ENCODE data around the gene CFI. TPM values are rescaled to one million over a fixed set of nuclear protein-coding genes. Genes with fewer than 3 reads are reported as not detected.

The CFI gene
- total and polyA plus RNA-seq, 9 of the 15 experiments (the other 6 are each of a cell fraction or from before 2014, with no cell fraction given) = 0.30 to 8.4 (median 0.95) TPM

DNA sequence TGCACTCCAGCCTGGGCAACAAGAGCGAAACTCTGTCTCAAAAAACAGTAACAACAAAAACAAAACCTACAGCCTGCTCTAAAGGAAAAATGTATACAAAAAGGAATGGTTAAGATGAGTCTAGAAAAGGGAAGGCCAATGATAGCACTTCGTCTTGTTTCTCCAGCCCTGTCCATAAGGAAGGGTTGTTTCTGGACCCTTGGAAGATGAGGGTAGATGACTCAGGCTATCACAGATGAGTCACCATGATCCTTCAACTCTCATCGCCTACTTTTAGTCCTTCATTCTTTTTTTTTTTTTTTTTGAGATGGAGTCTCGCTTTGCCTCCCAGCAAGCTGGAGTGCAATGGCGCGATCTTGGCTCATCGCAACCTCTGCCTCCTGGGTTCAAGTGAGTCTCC lies 80.8 kb downstream of the CFI start (continued):
- TF ChIP-seq, protein P1, sequence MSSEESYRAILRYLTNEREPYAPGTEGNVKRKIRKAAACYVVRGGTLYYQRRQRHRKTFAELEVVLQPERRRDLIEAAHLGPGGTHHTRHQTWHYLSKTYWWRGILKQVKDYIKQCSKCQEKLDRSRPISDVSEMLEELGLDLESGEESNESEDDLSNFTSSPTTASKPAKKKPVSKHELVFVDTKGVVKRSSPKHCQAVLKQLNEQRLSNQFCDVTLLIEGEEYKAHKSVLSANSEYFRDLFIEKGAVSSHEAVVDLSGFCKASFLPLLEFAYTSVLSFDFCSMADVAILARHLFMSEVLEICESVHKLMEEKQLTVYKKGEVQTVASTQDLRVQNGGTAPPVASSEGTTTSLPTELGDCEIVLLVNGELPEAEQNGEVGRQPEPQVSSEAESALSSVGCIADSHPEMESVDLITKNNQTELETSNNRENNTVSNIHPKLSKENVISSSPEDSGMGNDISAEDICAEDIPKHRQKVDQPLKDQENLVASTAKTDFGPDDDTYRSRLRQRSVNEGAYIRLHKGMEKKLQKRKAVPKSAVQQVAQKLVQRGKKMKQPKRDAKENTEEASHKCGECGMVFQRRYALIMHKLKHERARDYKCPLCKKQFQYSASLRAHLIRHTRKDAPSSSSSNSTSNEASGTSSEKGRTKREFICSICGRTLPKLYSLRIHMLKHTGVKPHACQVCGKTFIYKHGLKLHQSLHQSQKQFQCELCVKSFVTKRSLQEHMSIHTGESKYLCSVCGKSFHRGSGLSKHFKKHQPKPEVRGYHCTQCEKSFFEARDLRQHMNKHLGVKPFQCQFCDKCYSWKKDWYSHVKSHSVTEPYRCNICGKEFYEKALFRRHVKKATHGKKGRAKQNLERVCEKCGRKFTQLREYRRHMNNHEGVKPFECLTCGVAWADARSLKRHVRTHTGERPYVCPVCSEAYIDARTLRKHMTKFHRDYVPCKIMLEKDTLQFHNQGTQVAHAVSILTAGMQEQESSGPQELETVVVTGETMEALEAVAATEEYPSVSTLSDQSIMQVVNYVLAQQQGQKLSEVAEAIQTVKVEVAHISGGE (CRISPR knock-in tag; IDR thresholded peaks at IDR 0.05) = no peak
- TF ChIP-seq ZFP30 (CRISPR knock-in tag; IDR thresholded peaks at IDR 0.05; ENCODE audit: borderline replicate concordance) (no peak), EP300 (IDR thresholded peaks at IDR 0.05; ENCODE audit: low read length) (no peak), SREBF2 (CRISPR knock-in tag; IDR thresholded peaks at IDR 0.05) (no peak), ZNF436 (CRISPR knock-in tag; IDR thresholded peaks at IDR 0.05) (no peak), ELF1 (tag; IDR thresholded peaks at IDR 0.05) (no peak), NONO (IDR thresholded peaks at IDR 0.05; ENCODE audit: low read depth in 2 of 2, low read length in 1 of 2) (no peak), POLR2B (IDR thresholded peaks at IDR 0.05; ENCODE audit: low read depth, partially characterized antibody) (no peak), TRIM24 (IDR thresholded peaks at IDR 0.05) (0 out of 4 replicates have a peak, but pooled peaks of 1 of the 2 experiments have one; percentile 42), SPI1 (IDR thresholded peaks at IDR 0.05; ENCODE audit: borderline replicate concordance, low read depth, low read length) (no peak), ZNF212 (CRISPR knock-in tag; IDR thresholded peaks at IDR 0.05) (no peak), IRF2 (CRISPR knock-in tag; IDR thresholded peaks at IDR 0.05) (no peak), ZNF79 (CRISPR knock-in tag; IDR thresholded peaks at IDR 0.05; ENCODE audit: low read depth) (no peak), BRD9 (IDR thresholded peaks at IDR 0.05; ENCODE audit: low read depth, partially characterized antibody) (no peak), ETS2 (tag; IDR thresholded peaks at IDR 0.05; ENCODE audit: borderline replicate concordance, poor library complexity, severe bottlenecking) (no peak), HNRNPLL (IDR thresholded peaks at IDR 0.05; ENCODE audit: low read depth, low read length, poor library complexity, severe bottlenecking) (no peak), CHD2 (IDR thresholded peaks at IDR 0.05; ENCODE audit: low read depth, low read length) (no peak)
- TF ChIP-seq, protein P2, sequence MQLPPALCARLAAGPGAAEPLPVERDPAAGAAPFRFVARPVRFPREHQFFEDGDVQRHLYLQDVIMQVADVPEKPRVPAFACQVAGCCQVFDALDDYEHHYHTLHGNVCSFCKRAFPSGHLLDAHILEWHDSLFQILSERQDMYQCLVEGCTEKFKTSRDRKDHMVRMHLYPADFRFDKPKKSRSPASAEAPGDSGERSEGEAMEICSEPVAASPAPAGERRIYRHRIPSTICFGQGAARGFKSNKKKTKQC (CRISPR knock-in tag; IDR thresholded peaks at IDR 0.05) = no peak
- TF ChIP-seq, protein P3, sequence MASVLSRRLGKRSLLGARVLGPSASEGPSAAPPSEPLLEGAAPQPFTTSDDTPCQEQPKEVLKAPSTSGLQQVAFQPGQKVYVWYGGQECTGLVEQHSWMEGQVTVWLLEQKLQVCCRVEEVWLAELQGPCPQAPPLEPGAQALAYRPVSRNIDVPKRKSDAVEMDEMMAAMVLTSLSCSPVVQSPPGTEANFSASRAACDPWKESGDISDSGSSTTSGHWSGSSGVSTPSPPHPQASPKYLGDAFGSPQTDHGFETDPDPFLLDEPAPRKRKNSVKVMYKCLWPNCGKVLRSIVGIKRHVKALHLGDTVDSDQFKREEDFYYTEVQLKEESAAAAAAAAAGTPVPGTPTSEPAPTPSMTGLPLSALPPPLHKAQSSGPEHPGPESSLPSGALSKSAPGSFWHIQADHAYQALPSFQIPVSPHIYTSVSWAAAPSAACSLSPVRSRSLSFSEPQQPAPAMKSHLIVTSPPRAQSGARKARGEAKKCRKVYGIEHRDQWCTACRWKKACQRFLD (CRISPR knock-in tag; IDR thresholded peaks at IDR 0.05) = no peak
- TF ChIP-seq, protein P4, sequence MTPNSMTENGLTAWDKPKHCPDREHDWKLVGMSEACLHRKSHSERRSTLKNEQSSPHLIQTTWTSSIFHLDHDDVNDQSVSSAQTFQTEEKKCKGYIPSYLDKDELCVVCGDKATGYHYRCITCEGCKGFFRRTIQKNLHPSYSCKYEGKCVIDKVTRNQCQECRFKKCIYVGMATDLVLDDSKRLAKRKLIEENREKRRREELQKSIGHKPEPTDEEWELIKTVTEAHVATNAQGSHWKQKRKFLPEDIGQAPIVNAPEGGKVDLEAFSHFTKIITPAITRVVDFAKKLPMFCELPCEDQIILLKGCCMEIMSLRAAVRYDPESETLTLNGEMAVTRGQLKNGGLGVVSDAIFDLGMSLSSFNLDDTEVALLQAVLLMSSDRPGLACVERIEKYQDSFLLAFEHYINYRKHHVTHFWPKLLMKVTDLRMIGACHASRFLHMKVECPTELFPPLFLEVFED (CRISPR knock-in tag; conservative IDR thresholded peaks at IDR 0.05) = no peak
- TF ChIP-seq, protein P5, sequence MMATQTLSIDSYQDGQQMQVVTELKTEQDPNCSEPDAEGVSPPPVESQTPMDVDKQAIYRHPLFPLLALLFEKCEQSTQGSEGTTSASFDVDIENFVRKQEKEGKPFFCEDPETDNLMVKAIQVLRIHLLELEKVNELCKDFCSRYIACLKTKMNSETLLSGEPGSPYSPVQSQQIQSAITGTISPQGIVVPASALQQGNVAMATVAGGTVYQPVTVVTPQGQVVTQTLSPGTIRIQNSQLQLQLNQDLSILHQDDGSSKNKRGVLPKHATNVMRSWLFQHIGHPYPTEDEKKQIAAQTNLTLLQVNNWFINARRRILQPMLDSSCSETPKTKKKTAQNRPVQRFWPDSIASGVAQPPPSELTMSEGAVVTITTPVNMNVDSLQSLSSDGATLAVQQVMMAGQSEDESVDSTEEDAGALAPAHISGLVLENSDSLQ (IDR thresholded peaks at IDR 0.05) = no peak

Measured in K562 (cell line).